ENCODE results near the gene DAB2IP. TPM values are rescaled to one million over a fixed set of nuclear protein-coding genes. Genes with fewer than 3 reads are reported as not detected.
"Not testable (repeated sequence)": the region's sequence is repeated elsewhere in the genome, so short reads cannot be mapped to it uniquely, and the experiment has no call there.

The DAB2IP gene
- total RNA-seq, 2 donors from 2014 or later = 70.7 to 71.0 TPM

DNA sequence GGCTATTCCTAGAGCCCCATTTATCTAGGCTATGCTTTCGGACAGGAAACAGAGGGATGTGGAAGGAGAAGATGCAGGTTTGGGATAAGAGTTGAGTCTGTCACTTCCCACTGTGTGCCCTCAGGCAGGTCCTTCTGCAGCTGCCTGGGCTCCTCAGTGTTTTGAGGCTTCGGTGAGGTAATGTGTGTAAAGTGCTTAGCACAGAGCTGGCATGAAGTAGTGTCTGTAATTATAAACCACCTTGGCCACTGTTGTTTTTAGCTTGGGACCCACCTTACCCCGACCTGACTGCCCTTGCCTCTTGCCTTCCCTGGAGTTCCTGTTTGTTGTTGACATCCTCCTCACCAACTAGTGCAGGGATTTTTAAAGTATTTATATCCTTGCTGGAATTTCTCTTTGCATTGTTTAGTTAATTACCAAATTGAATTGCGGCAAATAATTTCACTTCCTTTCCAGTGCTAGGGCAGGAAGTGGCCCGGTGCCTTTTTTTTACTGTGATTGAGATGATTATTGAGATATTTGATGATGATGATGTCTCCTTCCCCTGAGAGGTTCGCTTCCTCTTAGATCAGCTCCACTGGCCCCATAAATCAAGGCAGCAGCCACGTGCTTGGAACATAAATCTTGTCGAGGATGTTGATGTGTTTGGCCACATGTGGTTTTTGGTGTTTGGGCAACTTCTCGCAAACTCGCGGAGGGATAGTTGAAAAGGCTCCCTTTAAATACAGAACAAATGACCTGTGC, 38.3 kb upstream of the DAB2IP start:
- H3K4me3 Mint-ChIP-seq = no peak overlapping the region

DNA sequence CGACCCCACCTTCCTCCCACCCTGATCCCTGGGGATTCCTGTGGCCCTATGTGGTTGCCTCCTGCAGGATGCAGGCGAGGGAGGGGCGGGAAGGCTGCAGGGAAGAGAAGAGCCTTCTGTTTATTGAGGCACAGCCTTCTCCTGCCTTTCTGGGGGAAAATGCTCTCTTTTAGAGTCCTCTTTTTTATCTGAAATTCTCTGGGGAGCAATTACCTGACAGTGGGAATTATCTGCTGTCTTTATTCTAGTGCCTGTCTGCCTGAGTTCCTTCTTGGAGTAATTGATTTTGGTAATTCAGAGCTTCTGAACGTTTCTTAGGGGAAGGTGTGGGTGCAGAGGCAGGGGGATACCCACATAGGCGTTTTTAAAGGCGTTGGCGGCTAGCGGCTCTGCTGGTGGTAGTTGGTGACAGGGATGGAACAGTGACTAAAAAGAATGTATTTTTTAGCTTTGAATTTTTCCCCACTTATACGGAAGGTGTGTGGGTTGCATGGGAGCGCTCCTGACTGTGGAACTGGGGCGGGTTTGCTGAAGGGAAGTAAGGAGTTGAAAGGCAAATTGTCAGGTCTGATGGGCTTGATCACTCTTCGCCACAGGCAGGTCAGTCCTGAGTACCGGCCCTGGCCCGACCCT, 35.2 kb upstream of the DAB2IP start:
- no peak for DNase-seq
- peaks cover 26% of the 10 kb centered on the region for H3K4me1 Mint-ChIP-seq
- no peaks in the 10 kb centered on the region for H3K9me3 ChIP-seq (ENCODE audit: control insufficient read depth, low read length)
- TF ChIP-seq CTCF (conservative IDR thresholded peaks at IDR 0.05) = no peak
- H3K27ac ChIP-seq (ENCODE audit: low read depth, low read length) = no peak overlapping the region
- no peak overlapping the region for H3K4me3 Mint-ChIP-seq
- peaks cover 3% of the 10 kb centered on the region for H3K4me1 ChIP-seq (ENCODE audit: control insufficient read depth, insufficient read depth, low read length)
- no peak overlapping the region for H3K4me3 ChIP-seq (ENCODE audit: low read length)
- no peaks in the 10 kb centered on the region for H3K36me3 ChIP-seq (ENCODE audit: control insufficient read depth, insufficient read depth, low read length)
- 90 to 92% methylated on average over 10 to 14 of the region's 14 CpGs for WGBS, 2 experiments (ENCODE audit: insufficient coverage in 1 of 2, insufficient read length in 1 of 2)
- no peak overlapping the region for H3K9ac ChIP-seq (ENCODE audit: extremely low read depth, low read length, poor library complexity, severe bottlenecking)
- no peaks in the 10 kb centered on the region for H3K9me3 Mint-ChIP-seq
- H3K27ac Mint-ChIP-seq = no peak overlapping the region
- H3K27me3 ChIP-seq (ENCODE audit: control insufficient read depth, insufficient read depth, low read length, poor library complexity, severe bottlenecking) = no peaks in the 10 kb centered on the region
- H3K27me3 Mint-ChIP-seq (ENCODE audit: insufficient read depth) = no peaks in the 10 kb centered on the region
- no peaks in the 10 kb centered on the region for H3K36me3 Mint-ChIP-seq (ENCODE audit: low read depth)

More for the DNA sequence above, 38.3 kb upstream of the DAB2IP start:
- WGBS, 2 experiments (ENCODE audit: insufficient coverage in 1 of 2, insufficient read length in 1 of 2) = 83% methylated on average over 11 of the region's 11 CpGs; no CpG with 5 or more reads in 1 of the 2 experiments
- Mint-ChIP-seq H3K27me3 (ENCODE audit: insufficient read depth) (no peaks in the 10 kb centered on the region), H3K36me3 (ENCODE audit: low read depth) (no peaks in the 10 kb centered on the region), H3K4me1 (peaks cover 26% of the 10 kb centered on the region), H3K9me3 (no peaks in the 10 kb centered on the region), H3K27ac (no peak overlapping the region)
- Histone ChIP-seq H3K4me3 (ENCODE audit: low read length) (no peak overlapping the region), H3K9me3 (ENCODE audit: control insufficient read depth, low read length) (no peaks in the 10 kb centered on the region), H3K27me3 (ENCODE audit: control insufficient read depth, insufficient read depth, low read length, poor library complexity, severe bottlenecking) (no peaks in the 10 kb centered on the region), H3K36me3 (ENCODE audit: control insufficient read depth, insufficient read depth, low read length) (no peaks in the 10 kb centered on the region), H3K27ac (ENCODE audit: low read depth, low read length) (no peak overlapping the region), H3K9ac (ENCODE audit: extremely low read depth, low read length, poor library complexity, severe bottlenecking) (no peak overlapping the region), H3K4me1 (ENCODE audit: control insufficient read depth, insufficient read depth, low read length) (peaks cover 3% of the 10 kb centered on the region)
- TF ChIP-seq CTCF (conservative IDR thresholded peaks at IDR 0.05) = no peak
- no peak for DNase-seq

DNA sequence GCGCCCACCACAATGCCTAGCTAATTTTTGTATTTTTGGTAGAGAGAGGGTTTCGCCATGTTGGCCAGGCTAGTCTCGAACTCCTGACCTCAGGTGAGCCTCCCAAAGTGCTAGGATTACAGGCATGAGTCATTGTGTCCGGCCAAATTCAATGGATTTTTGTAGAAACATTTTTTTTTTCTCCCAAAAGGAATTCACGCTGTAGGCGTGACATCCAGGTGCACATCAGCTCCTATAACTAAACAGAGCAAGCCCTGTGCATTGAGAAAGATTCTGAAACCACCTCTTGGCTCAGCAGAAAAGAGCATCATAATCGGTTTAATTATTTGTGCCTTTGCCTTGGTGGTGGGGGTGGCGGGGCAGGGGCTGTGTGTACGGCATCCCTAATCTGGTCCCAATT, 32.9 kb upstream of the DAB2IP start:
- H3K4me1 Mint-ChIP-seq = peaks cover 21% of the 10 kb centered on the region
- no peak for DNase-seq
- Histone ChIP-seq H3K9ac (ENCODE audit: extremely low read depth, low read length, poor library complexity, severe bottlenecking) (no peak overlapping the region), H3K4me3 (ENCODE audit: low read length) (no peak overlapping the region), H3K27ac (ENCODE audit: low read depth, low read length) (no peak overlapping the region), H3K36me3 (ENCODE audit: control insufficient read depth, insufficient read depth, low read length) (no peaks in the 10 kb centered on the region), H3K4me1 (ENCODE audit: control insufficient read depth, insufficient read depth, low read length) (peaks cover 8% of the 10 kb centered on the region), H3K27me3 (ENCODE audit: control insufficient read depth, insufficient read depth, low read length, poor library complexity, severe bottlenecking) (no peaks in the 10 kb centered on the region), H3K9me3 (ENCODE audit: control insufficient read depth, low read length) (no peaks in the 10 kb centered on the region)
- H3K27me3 Mint-ChIP-seq (ENCODE audit: insufficient read depth) = no peaks in the 10 kb centered on the region
- H3K27ac Mint-ChIP-seq = no peak overlapping the region
- 88 to 89% methylated on average over 7 to 9 of the region's 9 CpGs for WGBS, 2 experiments (ENCODE audit: insufficient coverage in 1 of 2, insufficient read length in 1 of 2)
- no peak for TF ChIP-seq CTCF (conservative IDR thresholded peaks at IDR 0.05)
- H3K36me3 Mint-ChIP-seq (ENCODE audit: low read depth) = no peaks in the 10 kb centered on the region
- H3K4me3 Mint-ChIP-seq = no peak overlapping the region
- H3K9me3 Mint-ChIP-seq = no peaks in the 10 kb centered on the region

DNA sequence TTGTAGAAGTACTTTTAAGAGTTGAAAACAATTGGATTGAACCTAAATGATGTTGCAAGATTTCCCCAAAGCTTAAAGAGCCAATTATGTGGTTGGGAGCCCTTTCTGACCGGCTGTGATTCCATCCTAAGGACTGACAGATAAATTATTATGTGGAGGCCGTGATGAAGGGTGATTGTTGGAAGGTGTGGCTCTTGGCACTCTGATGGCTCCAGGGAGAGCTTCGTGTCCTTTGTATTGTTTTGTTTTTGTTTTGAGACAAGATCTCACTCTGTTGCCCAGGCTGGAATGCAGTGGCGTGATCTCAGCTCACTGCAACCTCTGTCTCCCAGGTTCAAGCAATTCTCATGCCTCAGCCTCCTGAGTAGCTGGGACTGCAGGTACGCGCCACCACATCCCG, 32.5 kb upstream of the DAB2IP start:
- H3K36me3 ChIP-seq (ENCODE audit: control insufficient read depth, insufficient read depth, low read length); H3K9me3 Mint-ChIP-seq; H3K4me3 Mint-ChIP-seq; H3K27me3 Mint-ChIP-seq (ENCODE audit: insufficient read depth); H3K27ac ChIP-seq (ENCODE audit: low read depth, low read length); H3K27ac Mint-ChIP-seq; H3K27me3 ChIP-seq (ENCODE audit: control insufficient read depth, insufficient read depth, low read length, poor library complexity, severe bottlenecking); DNase-seq; H3K9ac ChIP-seq (ENCODE audit: extremely low read depth, low read length, poor library complexity, severe bottlenecking); H3K4me3 ChIP-seq (ENCODE audit: low read length); H3K36me3 Mint-ChIP-seq (ENCODE audit: low read depth); H3K4me1 ChIP-seq (ENCODE audit: control insufficient read depth, insufficient read depth, low read length); H3K9me3 ChIP-seq (ENCODE audit: control insufficient read depth, low read length): not testable (repeated sequence)
- 90 to 100% methylated on average over 2 to 7 of the region's 7 CpGs for WGBS, 2 experiments (ENCODE audit: insufficient coverage in 1 of 2, insufficient read length in 1 of 2)
- peaks cover 18% of the 10 kb centered on the region for H3K4me1 Mint-ChIP-seq
